OCI-LY7 (cell line): ENCODE data around the gene TTC34. TPM values are rescaled to one million over a fixed set of nuclear protein-coding genes. Genes with fewer than 3 reads are reported as not detected.

ENCODE experiments used
- BruUV-seq: library from RNA; stranded (reverse); fragments of 400-500 nt; replicated peaks from 2 replicates; lab custom pipeline; 2021; lab: Mats Ljungman, UMichigan
- CTCF ChIA-PET: fragments of 300-600 bp; sonication (Branson Sonifier 250); formaldehyde crosslinking; loops from one replicate; lab custom pipeline; 2022; ENCODE audit warnings: antibody characterized with exemption; ENCODE audit not compliant: unreplicated experiment; lab: Charles Lee
- POLR2A ChIA-PET: fragments of 300-600 bp; sonication (Branson Sonifier 250); formaldehyde crosslinking; loops from one replicate; lab custom pipeline; 2022; ENCODE audit warnings: antibody characterized with exemption; lab: Charles Lee
- DNase-seq: peaks from one replicate; pipeline ENCODE4 v3.0.0-alpha.2; 2015; ENCODE audit warnings: low spot score
- H2AFZ ChIP-seq: fragments of 200-600 bp; sonication (generic), shearing (Covaris generic); 2 replicates; pipeline ENCODE4 v1.6.1; 2014; ENCODE audit warnings: mild to moderate bottlenecking, antibody characterized with exemption, low read length, moderate library complexity
- H3K27ac ChIP-seq: fragments of 200-600 bp; sonication (generic); 2 replicates; pipeline ENCODE4 v1.5.1; 2014; ENCODE audit warnings: mixed run types, low read depth, mild to moderate bottlenecking, moderate library complexity, low read length, inconsistent platforms; ENCODE audit not compliant: poor library complexity, severe bottlenecking
- H3K36me3 ChIP-seq: fragments of 200-600 bp; sonication (generic); 2 replicates; pipeline ENCODE4 v1.6.1; 2014; ENCODE audit warnings: mild to moderate bottlenecking, antibody characterized with exemption, low read length, moderate library complexity, mixed read lengths; ENCODE audit not compliant: insufficient read depth
- H3K4me1 ChIP-seq: fragments of 200-600 bp; sonication (generic); 2 replicates; pipeline ENCODE4 v1.5.1; 2014; ENCODE audit warnings: mild to moderate bottlenecking, low read length; ENCODE audit not compliant: insufficient read depth, poor library complexity, severe bottlenecking
- H3K4me2 ChIP-seq: fragments of 200-600 bp; sonication (generic); 2 replicates; pipeline ENCODE4 v1.6.1; 2014; ENCODE audit warnings: mild to moderate bottlenecking, low read length
- H3K4me3 ChIP-seq: fragments of 200-600 bp; sonication (generic); 2 replicates; pipeline ENCODE4 v1.5.1; 2014; ENCODE audit warnings: mild to moderate bottlenecking, low read depth, low read length; ENCODE audit not compliant: poor library complexity, severe bottlenecking
- H3K79me2 ChIP-seq: fragments of 200-600 bp; sonication (generic); 2 replicates; pipeline ENCODE4 v1.6.1; 2016; ENCODE audit warnings: low read depth, mild to moderate bottlenecking, low read length, moderate library complexity, mixed read lengths; ENCODE audit not compliant: insufficient read depth
- H3K9me2 ChIP-seq: fragments of 200-600 bp; sonication (generic); 2 replicates; pipeline ENCODE4 v1.6.1; 2016; ENCODE audit warnings: mild to moderate bottlenecking, low read length, mixed read lengths; ENCODE audit not compliant: insufficient read depth
- H3K9me3 ChIP-seq: fragments of 200-600 bp; sonication (generic); 2 replicates; pipeline ENCODE4 v1.6.1; 2014; ENCODE audit warnings: mild to moderate bottlenecking, mixed run types, low read length, mixed read lengths
- H4K20me1 ChIP-seq: fragments of 200-600 bp; sonication (generic); 2 replicates; pipeline ENCODE4 v1.6.1; 2014; ENCODE audit warnings: mild to moderate bottlenecking, antibody characterized with exemption, low read length, moderate library complexity, mixed read lengths; ENCODE audit not compliant: insufficient read depth
- CTCF ChIP-seq: fragments of 200-600 bp; sonication (generic); conservative IDR thresholded peaks from 2 replicates; pipeline ENCODE4 v1.5.1; 2014; ENCODE audit warnings: mild to moderate bottlenecking, antibody characterized with exemption, low read length, moderate library complexity, mixed read lengths
- EZH2phosphoT487 ChIP-seq: fragments of 200-600 bp; sonication (generic); IDR thresholded peaks from 2 replicates; pipeline ENCODE4 v1.6.1; 2018; ENCODE audit warnings: low read depth, borderline replicate concordance, mild to moderate bottlenecking, mixed run types, antibody characterized with exemption, low read length, moderate library complexity, mixed read lengths
- intact Hi-C: fragments of 100-400 bp; cut with micrococcal nuclease; formaldehyde crosslinking; loops from one replicate; pipeline ENCODE4 v1.10.0; 2022; ENCODE audit not compliant: unreplicated experiment
- total RNA-seq, 2 experiments: library from RNA; depleted of rRNA in 1 of 2; stranded (reverse); fragments of >200 nt in 1 of 2; shearing (Covaris generic) in 1 of 2; gene quantifications; 2 replicates each; pipeline ENCODE4 v1.2.3, GENCODE V29; 2014 to 2022

Gene TTC34
- total RNA-seq, 2 experiments from 2014 or later, result 1.1 to 2.2 TPM

DNA sequence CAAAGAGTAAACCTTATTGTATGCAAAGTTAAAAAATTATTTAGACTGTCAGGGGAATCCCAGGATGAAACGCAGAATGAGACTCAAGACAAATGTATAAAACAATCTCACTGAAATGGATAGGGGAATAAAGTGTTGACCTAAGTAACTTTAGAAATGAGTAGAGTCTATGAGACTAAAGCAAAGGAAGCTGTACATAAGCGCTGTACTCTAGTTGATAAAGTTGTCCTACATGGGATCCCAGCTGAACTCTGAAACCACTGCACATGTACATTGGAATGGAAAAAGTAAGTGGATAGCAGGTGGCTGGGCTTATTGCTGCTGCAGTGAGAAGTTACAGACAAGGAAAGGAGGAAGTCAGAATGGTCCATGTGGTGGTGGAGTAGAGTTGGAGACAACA is 187.3 kb downstream of the TTC34 start:
- H2AFZ ChIP-seq, result no peak overlapping the region
- H3K4me1 ChIP-seq, result no peaks in the 10 kb centered on the region
- POLR2A ChIA-PET, result interaction anchor here (1.1 kb wide), 2 partner anchors 9 to 29 kb away, joined by 4 to 5 read pairs; no protein-coding TSS in a partner anchor
- no peaks in the 10 kb centered on the region for H4K20me1 ChIP-seq
- H3K79me2 ChIP-seq, result no peaks in the 10 kb centered on the region
- H3K4me3 ChIP-seq, result no peak overlapping the region
- H3K9me3 ChIP-seq, result no peaks in the 10 kb centered on the region
- intact Hi-C loops, result no loop called here
- no peaks in the 10 kb centered on the region for H3K36me3 ChIP-seq
- H3K9me2 ChIP-seq, result no peaks in the 10 kb centered on the region
- BruUV-seq, result no TSS peak
- no peak for DNase-seq
- CTCF ChIA-PET, result no interaction called here
- TF ChIP-seq EZH2phosphoT487 (no peak), CTCF (no peak)
- no peak overlapping the region for H3K27ac ChIP-seq
- H3K4me2 ChIP-seq, result no peak overlapping the region

GRCh38 chr1:2612591-2613365 is 188.7 kb downstream of the TTC34 start:
- no peak overlapping the region for H3K27ac ChIP-seq
- no peak for TF ChIP-seq CTCF
- TF ChIP-seq EZH2phosphoT487, result no peak
- H3K4me1 ChIP-seq, result no peaks in the 10 kb centered on the region
- no peak overlapping the region for H3K4me3 ChIP-seq
- ChIA-PET CTCF (no interaction called here), POLR2A (no interaction called here)
- H3K4me2 ChIP-seq, result no peak overlapping the region
- no peaks in the 10 kb centered on the region for H3K9me2 ChIP-seq
- no peaks in the 10 kb centered on the region for H4K20me1 ChIP-seq
- no peaks in the 10 kb centered on the region for H3K9me3 ChIP-seq
- no peak overlapping the region for H2AFZ ChIP-seq
- H3K36me3 ChIP-seq, result no peaks in the 10 kb centered on the region
- intact Hi-C loops, result no loop called here
- no TSS peak for BruUV-seq
- H3K79me2 ChIP-seq, result no peaks in the 10 kb centered on the region
- no peak for DNase-seq
